HG03354 (cell line): ENCODE results near the gene TENM3.
"Not testable (repeated sequence)": the region's sequence is repeated elsewhere in the genome, so short reads cannot be mapped to it uniquely, and the experiment has no call there.

Experiments
- ATAC-seq: cut with Tn5 transposase; IDR thresholded peaks from one replicate; pipeline ENCODE4 v1.9.1; 2021; ENCODE audit warnings: mild to moderate bottlenecking; ENCODE audit not compliant: unreplicated experiment, poor library complexity, severe bottlenecking

The TENM3 gene

GRCh38 chr4:182243204-182243603, at the start of gene TENM3:
Gene TENM3 (plus strand): TSS chr4:182243402. CDS start chr4:182324021, 80,619 bp downstream.
- ATAC-seq = not testable (repeated sequence)

- no peak for ATAC-seq
Observed at GRCh38 chr4:182194091-182194824, 48.9 kb upstream of the TENM3 start.

DNA sequence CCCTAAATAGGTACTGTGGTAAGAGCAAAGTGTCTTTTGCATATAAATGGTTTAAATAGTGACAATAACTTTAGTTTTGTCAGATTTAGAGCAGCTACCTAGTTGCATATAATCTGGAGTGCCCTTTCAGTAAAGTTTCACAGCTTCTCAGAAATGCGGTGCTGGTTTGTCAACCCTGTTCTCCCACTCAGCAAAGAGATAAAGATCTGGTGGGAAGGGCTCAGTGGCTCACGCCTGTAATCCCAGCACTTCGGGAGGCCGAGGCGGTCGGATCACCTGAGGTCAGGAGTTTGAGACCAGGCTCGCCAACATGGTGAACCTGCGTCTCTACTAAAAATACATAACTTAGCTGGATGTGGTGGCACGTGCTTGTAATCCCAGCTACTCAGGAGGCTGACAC, 45.6 kb upstream of the TENM3 start:
- no peak for ATAC-seq

DNA sequence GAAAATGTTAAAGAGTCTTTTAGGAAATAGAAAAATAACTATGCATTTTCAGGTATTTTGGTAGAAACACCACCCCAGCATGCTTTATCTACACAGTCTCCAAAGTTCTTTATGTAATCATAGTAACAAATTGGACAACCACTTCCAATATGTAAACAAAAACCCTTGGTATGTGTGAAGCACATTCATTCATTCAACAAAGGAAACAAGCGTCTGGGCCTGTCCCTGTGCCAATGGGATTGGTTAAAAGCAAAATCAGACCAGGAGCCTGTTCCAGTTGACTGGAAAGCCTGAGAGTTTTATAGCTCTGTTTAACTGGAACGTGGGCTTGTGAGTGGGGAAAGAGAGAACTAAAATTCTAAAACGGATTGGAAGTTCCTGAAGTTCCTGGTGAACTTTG, 41.3 kb upstream of the TENM3 start:
- no peak for ATAC-seq

GRCh38 chr4:182202650-182203049, 40.6 kb upstream of the TENM3 start:
- ATAC-seq = no peak

GRCh38 chr4:182203872-182204411, 39.3 kb upstream of the TENM3 start:
- no peak for ATAC-seq

- ATAC-seq = no peak
Observed at GRCh38 chr4:182205306-182205705, 37.9 kb upstream of the TENM3 start.

DNA sequence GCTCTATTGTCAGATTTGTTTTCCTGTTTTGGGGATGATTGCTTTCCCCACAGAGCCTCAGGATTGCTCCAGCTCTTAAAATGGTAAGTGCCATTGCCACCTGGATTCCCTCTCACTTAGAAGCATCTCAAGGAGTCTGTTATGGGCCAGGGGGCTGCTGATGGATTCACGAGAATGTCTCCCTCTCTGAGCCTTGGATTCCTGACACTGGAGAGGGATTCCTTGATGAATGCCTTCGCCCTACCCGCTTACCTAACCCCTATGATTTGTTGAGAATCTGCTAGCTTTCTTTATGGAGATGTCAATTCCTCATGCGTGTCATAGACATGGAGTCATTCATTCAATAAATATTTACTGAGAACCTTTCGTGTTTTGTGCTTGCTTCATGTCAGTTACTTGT, 36.9 kb upstream of the TENM3 start:
- no peak for ATAC-seq

GRCh38 chr4:182206916-182207315, 36.3 kb upstream of the TENM3 start:
- no peak for ATAC-seq

DNA sequence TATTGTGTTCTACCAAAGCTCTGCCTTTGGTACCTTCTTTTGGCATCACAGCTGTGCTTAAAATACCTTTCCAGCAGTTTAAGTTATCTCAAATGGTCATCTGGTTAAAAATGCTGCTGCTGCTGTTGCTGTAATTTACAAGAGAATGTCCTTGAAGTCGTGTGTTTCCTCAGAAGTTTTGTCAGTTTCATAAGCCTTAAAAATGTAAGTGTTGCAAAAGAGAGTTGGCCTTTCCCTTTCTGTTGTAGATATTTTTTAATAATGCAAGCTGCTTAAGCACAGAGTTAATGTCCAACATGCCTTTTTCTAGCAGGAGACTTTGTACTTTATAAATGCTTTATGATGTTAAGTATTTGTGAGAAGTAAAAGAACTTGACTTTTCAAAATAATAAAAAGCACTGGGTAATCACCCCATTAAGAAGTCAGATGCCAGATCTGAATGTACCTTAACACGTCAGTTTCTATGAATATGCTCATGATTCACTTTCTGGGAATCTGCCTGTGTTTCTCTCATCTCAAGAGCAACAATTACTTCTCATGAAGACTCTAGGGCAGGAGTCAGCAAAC, 35.3 kb upstream of the TENM3 start:
- no peak for ATAC-seq

DNA sequence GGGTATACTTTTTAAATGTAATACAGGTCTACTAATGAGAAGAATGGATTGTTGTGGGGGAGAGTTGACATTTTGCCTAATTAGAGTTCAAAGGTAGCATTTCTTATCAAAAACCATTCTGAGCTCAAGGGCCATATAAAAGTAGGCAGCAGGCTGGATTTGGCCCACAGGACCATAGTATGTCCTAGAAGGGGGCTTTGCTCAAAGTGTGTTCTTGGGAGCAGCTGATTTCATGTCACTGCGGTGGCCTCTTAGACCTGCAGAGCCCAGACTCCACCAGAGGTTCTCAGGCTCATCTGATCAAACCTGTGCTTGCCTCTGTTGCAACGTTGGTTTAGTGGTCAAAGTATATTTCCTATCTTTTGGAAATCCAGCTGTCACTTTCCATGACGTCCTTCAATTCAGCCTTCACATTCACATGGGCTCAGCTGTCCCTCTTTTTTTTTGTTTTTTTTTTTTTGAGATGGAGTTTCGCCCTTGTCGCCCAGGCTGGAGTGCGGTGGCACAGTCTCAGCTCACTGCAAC, 34.6 kb upstream of the TENM3 start:
- no peak for ATAC-seq

DNA sequence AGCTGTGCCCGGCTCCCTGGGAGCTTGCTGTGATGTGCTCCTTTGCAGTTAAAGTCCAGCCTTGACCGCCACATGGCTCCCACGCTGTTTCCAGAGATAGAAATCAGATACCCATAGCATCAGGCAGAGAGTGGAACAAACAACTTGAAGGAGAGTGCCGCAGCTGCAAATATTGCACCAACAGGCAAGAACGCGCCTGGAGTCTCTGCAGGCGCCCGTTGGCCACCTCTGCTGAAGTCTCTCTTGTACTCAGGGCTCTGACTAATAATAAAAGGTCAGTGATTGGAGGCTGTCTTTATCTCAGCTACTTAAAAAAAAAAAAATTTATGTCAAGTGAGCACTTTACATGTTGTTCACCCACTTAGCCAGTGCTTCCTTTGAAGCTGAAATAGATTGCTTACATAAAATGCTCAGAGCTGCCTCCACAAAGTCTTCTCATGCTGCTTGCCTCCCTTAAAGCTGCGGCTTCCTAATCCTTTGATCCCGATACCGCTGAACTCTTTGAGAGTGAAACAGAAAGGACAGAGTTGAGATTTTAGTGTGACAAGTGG, 30.9 kb upstream of the TENM3 start:
- ATAC-seq = no peak

DNA sequence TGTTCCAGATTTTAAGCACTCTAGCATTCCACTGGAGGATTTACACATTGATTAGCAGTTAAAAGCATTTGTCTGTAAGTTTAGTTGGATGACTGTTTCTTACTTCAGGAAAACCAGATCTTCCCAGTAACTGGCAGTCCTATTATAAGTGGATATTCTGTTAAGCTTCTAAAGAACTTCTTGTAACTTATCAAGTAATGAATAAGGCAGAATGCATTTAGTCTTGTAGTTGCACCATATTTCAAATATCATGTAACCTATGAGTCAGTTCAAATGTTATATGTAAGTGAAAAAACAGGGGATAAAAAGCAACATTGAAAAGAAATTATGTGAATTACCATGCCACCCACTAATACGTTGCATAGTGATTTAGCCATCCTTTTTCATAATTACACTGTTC, 30.2 kb upstream of the TENM3 start:
- no peak for ATAC-seq

DNA sequence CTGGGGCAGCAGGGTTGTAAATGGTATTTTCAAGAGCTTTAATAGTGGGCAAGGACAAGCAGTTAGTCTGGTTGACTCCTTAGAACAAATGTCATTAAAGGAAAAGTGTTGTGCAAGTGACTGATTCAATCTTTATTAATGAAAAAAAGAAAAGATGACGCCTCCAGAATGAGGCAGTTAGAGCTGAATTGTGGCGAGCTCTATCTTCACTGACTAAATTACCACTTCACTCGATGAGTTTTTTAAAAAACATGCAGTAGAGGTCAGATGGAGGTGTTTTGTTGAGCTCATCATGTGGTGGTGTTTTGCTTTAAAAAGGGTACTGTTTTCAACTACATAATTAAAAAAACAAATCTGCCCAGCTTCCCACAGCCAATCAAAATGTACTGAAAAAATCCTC, 28.1 kb upstream of the TENM3 start:
- no peak for ATAC-seq

DNA sequence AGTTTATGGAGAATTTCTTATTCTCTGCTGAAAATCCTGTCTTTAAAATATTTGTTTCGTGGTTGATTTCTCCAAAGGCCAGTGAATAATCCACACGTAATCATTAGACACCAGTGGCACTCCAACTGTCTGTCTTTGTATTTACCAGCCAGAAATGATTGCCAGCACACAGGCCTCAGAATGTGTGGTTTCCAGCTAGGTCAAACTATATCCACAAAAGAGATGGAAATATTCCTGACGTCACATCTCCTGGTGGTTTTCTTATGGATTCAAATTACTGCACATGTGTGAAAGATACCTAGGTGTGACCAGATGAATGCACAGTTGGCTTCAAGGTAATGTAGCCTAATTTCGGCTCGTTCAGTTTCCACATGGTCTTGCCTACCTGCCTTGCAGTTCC, 27.2 kb upstream of the TENM3 start:
- no peak for ATAC-seq

DNA sequence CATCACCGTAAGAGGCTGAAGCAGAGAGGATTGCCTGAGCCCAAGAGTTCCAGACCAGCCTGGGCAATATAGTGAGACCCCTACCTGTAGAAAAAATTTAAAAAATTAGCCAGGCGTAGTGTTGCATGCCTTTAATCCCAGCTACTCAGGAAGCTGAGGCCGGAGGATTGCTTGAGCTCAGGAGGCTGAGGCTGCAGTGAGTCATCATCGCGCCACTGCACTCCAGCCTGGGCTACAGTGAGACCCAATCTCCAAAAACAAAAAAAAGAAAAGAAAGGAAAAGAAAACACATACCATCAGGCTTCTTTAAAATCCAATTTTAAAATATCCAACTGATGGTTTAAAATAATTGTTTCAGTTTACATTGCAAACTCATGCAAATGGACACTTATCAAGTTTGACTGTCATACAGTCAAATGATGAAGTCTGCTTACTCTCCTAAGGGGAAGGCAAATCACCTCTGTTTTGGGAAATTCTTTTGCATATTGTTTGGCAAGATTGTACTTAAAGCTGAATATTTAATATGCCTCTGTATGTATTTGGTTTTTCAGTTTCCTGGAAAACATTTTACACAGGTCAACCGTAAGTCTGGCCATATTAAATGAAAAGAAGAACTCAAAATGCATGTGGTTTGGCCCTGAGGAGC, 23.7 kb upstream of the TENM3 start:
- ATAC-seq = no peak

GRCh38 chr4:182221987-182222386, 21.2 kb upstream of the TENM3 start:
- no peak for ATAC-seq

- ATAC-seq = no peak
Observed at GRCh38 chr4:182222766-182223165, 20.4 kb upstream of the TENM3 start.

GRCh38 chr4:182223708-182224107, 19.5 kb upstream of the TENM3 start:
- no peak for ATAC-seq

DNA sequence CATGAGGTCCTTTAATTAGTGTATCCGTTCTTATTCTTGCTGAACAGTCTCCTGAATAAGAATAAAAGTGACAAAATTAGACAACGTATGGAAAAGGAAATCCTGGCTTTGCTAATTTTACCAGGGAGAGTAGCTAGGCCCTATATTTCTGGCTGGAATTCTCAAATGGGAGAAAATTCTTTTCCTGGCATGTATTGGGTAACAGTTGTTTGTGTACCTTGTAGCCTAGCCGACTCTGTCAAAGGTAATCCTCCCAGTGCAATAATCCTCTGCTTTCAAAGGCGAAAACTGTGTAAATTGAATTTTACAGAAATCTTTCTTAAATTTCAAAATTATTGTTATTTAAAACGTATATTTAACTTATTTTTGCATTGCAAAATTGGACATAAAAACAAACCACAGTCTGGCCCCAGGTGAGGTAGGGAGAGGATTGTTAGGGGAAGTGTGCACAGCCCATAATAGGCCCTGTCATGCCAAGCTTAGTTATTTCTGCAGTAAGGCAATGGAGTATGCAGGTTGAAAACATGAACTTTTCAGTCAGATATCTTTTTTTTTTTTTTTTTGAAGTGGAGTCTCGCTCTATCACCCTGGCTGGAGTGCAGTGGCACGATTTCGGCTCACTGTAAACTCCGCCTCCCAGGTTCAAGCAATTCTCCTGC, 18.9 kb upstream of the TENM3 start:
- no peak for ATAC-seq
